Common myeloid progenitor, CD34-positive (primary cell): ENCODE data around the gene AGPS.
A peak's percentile ranks its signal among the peaks of the same experiment; 100 is the strongest.

Experiments
- CTCF ChIA-PET: fragments of 350-600 bp; sonication (Branson Sonifier 250); formaldehyde crosslinking; loops from one replicate; lab custom pipeline; 2021; ENCODE audit warnings: antibody characterized with exemption; lab: Charles Lee
- POLR2A ChIA-PET: fragments of 350-600 bp; sonication (Branson Sonifier 250); formaldehyde crosslinking; loops from one replicate; lab custom pipeline; 2021; ENCODE audit warnings: antibody characterized with exemption; lab: Charles Lee
- DNase-seq, 3 donors: peaks; one replicate each; pipeline versions ENCODE4 v3.0.0 to v3.0.0-alpha.2; 2013
- H3K27ac ChIP-seq, 2 experiments: 1 replicate in 1 of 2; 2 replicates in 1 of 2; pipeline ENCODE4 v1.7.0; 2013; ENCODE audit warnings: inconsistent platforms in 2 of 2, low read length in 2 of 2, mild to moderate bottlenecking in 2 of 2, low read depth in 1 of 2, moderate library complexity in 1 of 2; ENCODE audit not compliant: severe bottlenecking in 2 of 2, insufficient read depth in 1 of 2, poor library complexity in 1 of 2
- H3K27me3 ChIP-seq, 5 experiments: replicated peaks in 2 of 5; 1 replicate in 3 of 5; 2 replicates in 2 of 5; pipeline versions ENCODE4 v1.6.1 to v1.7.0; 2013; ENCODE audit warnings: low read length in 4 of 5, mild to moderate bottlenecking in 2 of 5, moderate library complexity in 2 of 5, inconsistent platforms in 1 of 5; ENCODE audit not compliant: insufficient read depth in 5 of 5, control insufficient read depth in 4 of 5
- H3K36me3 ChIP-seq, 4 experiments: 1 replicate in 2 of 4; 2 replicates in 2 of 4; pipeline versions ENCODE4 v1.6.1 to v1.7.0; 2013; ENCODE audit warnings: low read length in 3 of 4, control low read depth in 1 of 4, mild to moderate bottlenecking in 1 of 4; ENCODE audit not compliant: control insufficient read depth in 4 of 4, insufficient read depth in 4 of 4
- H3K4me1 ChIP-seq, 4 experiments: 1 replicate in 3 of 4; 2 replicates in 1 of 4; pipeline versions ENCODE4 v1.6.1 to v1.7.1; 2013; ENCODE audit warnings: low read length in 3 of 4, mild to moderate bottlenecking in 3 of 4, control low read depth in 1 of 4, inconsistent platforms in 1 of 4, moderate library complexity in 1 of 4; ENCODE audit not compliant: control insufficient read depth in 4 of 4, insufficient read depth in 4 of 4; ENCODE audit errors: control extremely low read depth in 1 of 4
- H3K4me3 ChIP-seq, 7 experiments: 1 replicate in 4 of 7; 2 replicates in 3 of 7; pipeline versions ENCODE4 v1.5.1 to v1.7.0; 2013; ENCODE audit warnings: mild to moderate bottlenecking in 7 of 7, low read length in 6 of 7, moderate library complexity in 6 of 7, inconsistent platforms in 2 of 7, low read depth in 2 of 7, control low read depth in 1 of 7; ENCODE audit not compliant: insufficient read depth in 4 of 7, control insufficient read depth in 1 of 7; ENCODE audit errors: extremely low read depth in 1 of 7
- H3K9me3 ChIP-seq, 5 experiments: 1 replicate in 4 of 5; 2 replicates in 1 of 5; pipeline versions ENCODE4 v1.6.1 to v1.7.1; 2013; ENCODE audit warnings: low read length in 4 of 5, mild to moderate bottlenecking in 2 of 5, inconsistent platforms in 1 of 5, low read depth in 1 of 5, moderate library complexity in 1 of 5; ENCODE audit not compliant: control insufficient read depth in 4 of 5, insufficient read depth in 2 of 5; ENCODE audit errors: control extremely low read depth in 1 of 5
- WGBS: methylation state at CpG from one replicate; pipeline ENCODE4 v1.1.5; 2013; ENCODE audit not compliant: insufficient coverage; 5-methylcytosine and 5-hydroxymethylcytosine counted together

The AGPS gene

GRCh38 chr2:177525351-177525924 is 132.9 kb downstream of the AGPS start:
- Histone ChIP-seq H3K27ac (no peak overlapping the region), H3K4me3 (no peak overlapping the region), H3K9me3 (no peaks in the 10 kb centered on the region), H3K27me3 (no peaks in the 10 kb centered on the region), H3K4me1 (no peaks in the 10 kb centered on the region), H3K36me3 (peaks cover 9 to 29% (median 19%) of the 10 kb centered on the region in 4 experiments)
- ChIA-PET CTCF (interaction anchor here (0.9 to 1.4 kb wide), 4 partner anchors 8 to 199 kb away, joined by 3 read pairs; no protein-coding TSS in a partner anchor), POLR2A (no interaction called here)
- 100% methylated on average over 2 of the region's 3 CpGs for WGBS
- no peak for DNase-seq

- no peak for DNase-seq
- CTCF ChIA-PET: no interaction called here
Observed at GRCh38 chr2:177528351-177528933, 135.9 kb downstream of the AGPS start.

GRCh38 chr2:177529166-177529565 is 136.6 kb downstream of the AGPS start:
- no peak overlapping the region for H3K27ac ChIP-seq
- no peaks in the 10 kb centered on the region for H3K4me1 ChIP-seq
- POLR2A ChIA-PET: no interaction called here
- CTCF ChIA-PET: no interaction called here
- DNase-seq: no peak
- H3K9me3 ChIP-seq: no peaks in the 10 kb centered on the region
- 100% methylated on average over 2 of the region's 3 CpGs for WGBS
- peaks cover 0 to 19% (median 4%) of the 10 kb centered on the region in 4 experiments for H3K36me3 ChIP-seq
- no peak overlapping the region for H3K4me3 ChIP-seq
- no peaks in the 10 kb centered on the region for H3K27me3 ChIP-seq

More at GRCh38 chr2:177528351-177528933, 135.9 kb downstream of the AGPS start:
- Histone ChIP-seq H3K36me3 (peaks cover 5 to 22% (median 8%) of the 10 kb centered on the region in 4 experiments), H3K9me3 (no peaks in the 10 kb centered on the region), H3K4me1 (no peaks in the 10 kb centered on the region), H3K4me3 (no peak overlapping the region), H3K27ac (no peak overlapping the region), H3K27me3 (no peaks in the 10 kb centered on the region)
- POLR2A ChIA-PET: no interaction called here

DNA sequence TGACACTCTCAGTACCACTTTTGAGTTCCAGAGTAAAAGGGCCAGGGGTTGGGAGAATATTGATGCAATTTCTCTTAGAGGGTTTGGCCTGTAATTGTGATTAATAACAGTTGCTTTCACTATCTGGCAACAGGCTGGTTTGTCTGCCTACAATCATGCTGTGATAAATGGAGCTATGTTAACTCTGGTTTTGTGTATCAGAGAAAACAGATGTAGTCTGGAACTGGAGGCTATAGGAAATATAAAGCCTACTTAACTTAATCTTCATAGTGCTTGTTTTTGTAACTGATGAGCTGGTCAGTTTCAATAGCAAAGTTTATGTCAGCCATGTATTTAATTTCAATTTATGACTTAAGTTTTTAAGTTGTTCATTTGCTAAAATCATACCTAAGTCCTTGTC is 138.0 kb downstream of the AGPS start:
- POLR2A ChIA-PET: interaction anchor here (0.6 kb wide), 1 partner anchor 624 kb away, joined by 3 read pairs; no protein-coding TSS in a partner anchor
- DNase-seq: peak in 1 of 3 donors; percentile 5
- H3K27ac ChIP-seq: no peak overlapping the region
- H3K36me3 ChIP-seq: peaks cover 0 to 14% (median 2%) of the 10 kb centered on the region in 4 experiments
- no peaks in the 10 kb centered on the region for H3K4me1 ChIP-seq
- no peaks in the 10 kb centered on the region for H3K9me3 ChIP-seq
- no peak overlapping the region for H3K4me3 ChIP-seq
- CTCF ChIA-PET: interaction anchor here (1.2 kb wide), 1 partner anchor 14 kb away, joined by 3 read pairs; no protein-coding TSS in a partner anchor
- H3K27me3 ChIP-seq: no peaks in the 10 kb centered on the region

GRCh38 chr2:177531706-177532105 is 139.1 kb downstream of the AGPS start:
- POLR2A ChIA-PET: no interaction called here
- Histone ChIP-seq H3K4me3 (no peak overlapping the region), H3K36me3 (peaks cover 0 to 6% (median under 1%) of the 10 kb centered on the region in 4 experiments), H3K9me3 (no peaks in the 10 kb centered on the region), H3K27ac (no peak overlapping the region), H3K27me3 (no peaks in the 10 kb centered on the region), H3K4me1 (no peaks in the 10 kb centered on the region)
- CTCF ChIA-PET: interaction anchor here (0.9 kb wide), 1 partner anchor 10 kb away, joined by 4 read pairs; no protein-coding TSS in a partner anchor
- no CpG with 5 or more reads among the region's 5 CpGs for WGBS
- DNase-seq: no peak

DNA sequence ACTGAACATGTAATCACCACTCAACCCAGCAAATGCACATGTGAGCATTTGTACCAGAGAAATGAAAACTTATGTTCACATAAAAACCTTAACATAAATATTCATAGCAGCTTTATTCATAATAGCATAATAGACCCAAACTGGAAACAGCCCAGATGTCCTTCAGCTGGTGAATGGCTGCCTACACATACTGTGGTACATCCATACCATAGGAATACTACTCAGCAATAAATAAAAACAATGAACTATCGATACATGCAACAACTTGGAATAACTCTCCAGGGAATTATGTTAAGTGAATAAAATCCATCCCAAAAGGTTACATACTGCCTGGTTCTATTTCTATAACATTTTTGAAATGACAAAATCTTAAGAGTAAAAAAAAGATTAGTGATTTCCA is 140.0 kb downstream of the AGPS start:
- ChIA-PET CTCF (interaction anchor here (0.9 to 1.2 kb wide), 3 partner anchors 9 to 11 kb away, joined by 3 to 4 read pairs (median 3); no protein-coding TSS in a partner anchor), POLR2A (no interaction called here)
- Histone ChIP-seq H3K27ac (no peak overlapping the region), H3K9me3 (no peaks in the 10 kb centered on the region), H3K27me3 (no peaks in the 10 kb centered on the region), H3K36me3 (peaks cover 0 to 6% (median 2%) of the 10 kb centered on the region in 4 experiments), H3K4me1 (no peaks in the 10 kb centered on the region), H3K4me3 (no peak overlapping the region)
- no peak for DNase-seq
- no CpG with 5 or more reads among the region's 1 CpG for WGBS

DNA sequence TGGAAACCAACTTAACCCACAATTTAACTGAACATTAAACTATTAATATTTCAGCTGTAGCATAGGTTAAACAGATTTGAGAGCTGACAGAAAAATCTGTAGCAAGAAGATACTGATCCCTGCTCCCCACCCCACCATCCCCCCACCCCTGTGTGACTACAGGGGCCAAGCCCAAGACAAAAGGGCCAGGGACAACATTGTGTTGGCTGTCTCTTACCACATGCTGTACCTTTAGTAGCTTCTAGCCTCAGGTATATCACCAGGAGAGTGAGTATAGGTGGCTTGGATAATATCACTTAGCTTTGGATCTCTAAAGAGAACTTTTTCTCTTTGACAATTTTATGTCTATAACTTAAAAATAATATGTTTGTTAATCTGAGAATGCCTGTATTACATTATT is 140.7 kb downstream of the AGPS start:
- ChIA-PET CTCF (interaction anchor here (1.0 to 2.1 kb wide), 3 partner anchors 8 to 21 kb away, joined by 3 to 4 read pairs (median 3); no protein-coding TSS in a partner anchor), POLR2A (no interaction called here)
- H3K36me3 ChIP-seq: peaks cover 1 to 10% (median 4%) of the 10 kb centered on the region in 4 experiments

More for the DNA sequence above, 140.7 kb downstream of the AGPS start:
- Histone ChIP-seq H3K27me3 (no peaks in the 10 kb centered on the region), H3K9me3 (no peaks in the 10 kb centered on the region), H3K27ac (no peak overlapping the region), H3K4me3 (no peak overlapping the region), H3K4me1 (no peaks in the 10 kb centered on the region)
- no peak for DNase-seq
